ENCODE measurements around the gene CRYGD.

The CRYGD gene

GRCh38 chr2:208077276-208077675 is 47.0 kb downstream of the CRYGD start:
- DNase-seq: no peak

GRCh38 chr2:208074610-208075356 is 49.5 kb downstream of the CRYGD start:
- no peak for DNase-seq

- peak; percentile 77 for DNase-seq
Observed at GRCh38 chr2:208072250-208072892, 52.0 kb downstream of the CRYGD start.

Measured in activated effector memory CD4-positive, alpha-beta T cell treated with anti-CD3 and anti-CD28 coated beads, Interleukin-2, amount 50 U/mL, for 16 hours (primary cell).